Stimulated activated naive CD8-positive, alpha-beta T cell treated with anti-CD3 and anti-CD28 coated beads, Interleukin-15, Interleukin-2, amounts not matched to agents 100 U/mL and 50 U/mL, for 24 hours (primary cell): Measurements from ENCODE around the gene SND1.

Source experiments
- ATAC-seq: fragments of 150-1000 bp; cut with Tn5 transposase; one replicate; pipeline ENCODE4 v1.10.0; 2021
- DNase-seq: peaks from one replicate; pipeline ENCODE4 v3.0.0; 2021

SND1 gene

DNA sequence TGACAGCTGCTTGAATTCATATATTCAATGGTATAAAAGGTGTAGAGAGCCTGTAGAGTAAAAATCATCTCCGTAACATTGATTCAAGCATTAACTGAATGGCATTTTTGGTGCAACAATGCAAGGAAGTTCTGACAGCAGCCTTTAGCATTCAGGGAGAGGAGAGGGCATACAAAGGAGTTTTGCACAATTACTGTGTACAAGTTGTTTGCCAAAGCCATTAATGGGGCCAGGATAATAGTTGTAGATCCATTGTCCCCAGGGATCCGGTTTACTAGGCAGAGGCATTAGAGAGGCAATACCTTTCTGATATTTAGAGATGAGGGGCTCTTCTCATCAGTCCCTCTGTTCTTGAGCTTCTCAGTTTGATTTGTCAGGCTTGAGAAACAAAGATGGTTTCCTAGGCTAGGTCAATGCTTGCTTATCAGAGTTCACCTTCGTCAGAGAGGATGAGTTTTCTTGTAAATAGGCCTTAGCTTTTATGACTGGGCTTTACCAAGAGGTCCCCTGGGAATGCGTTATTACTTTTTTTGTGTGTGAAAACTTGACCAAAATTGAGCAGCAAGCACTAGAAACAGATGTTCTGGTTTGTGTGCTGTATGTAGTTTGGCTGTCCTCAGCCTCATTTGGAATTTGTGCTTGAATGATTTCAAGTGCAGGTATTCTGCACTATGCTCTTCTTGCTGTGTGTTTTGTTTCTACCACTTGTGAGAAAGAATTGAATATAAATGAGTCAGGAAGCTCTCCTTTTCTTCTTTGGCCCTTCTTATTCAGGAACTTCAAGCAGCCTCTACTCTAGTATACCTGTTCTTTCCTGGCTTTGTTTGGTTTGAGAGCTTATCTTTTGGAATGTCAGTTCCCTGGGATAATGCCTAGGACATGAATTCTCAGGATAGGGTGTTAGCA is 32.0 kb downstream of the SND1 start:
- DNase-seq = no peak
- no peak for ATAC-seq

GRCh38 chr7:127689194-127689772 is 37.3 kb downstream of the SND1 start:
- DNase-seq = no peak
- ATAC-seq = no peak

DNA sequence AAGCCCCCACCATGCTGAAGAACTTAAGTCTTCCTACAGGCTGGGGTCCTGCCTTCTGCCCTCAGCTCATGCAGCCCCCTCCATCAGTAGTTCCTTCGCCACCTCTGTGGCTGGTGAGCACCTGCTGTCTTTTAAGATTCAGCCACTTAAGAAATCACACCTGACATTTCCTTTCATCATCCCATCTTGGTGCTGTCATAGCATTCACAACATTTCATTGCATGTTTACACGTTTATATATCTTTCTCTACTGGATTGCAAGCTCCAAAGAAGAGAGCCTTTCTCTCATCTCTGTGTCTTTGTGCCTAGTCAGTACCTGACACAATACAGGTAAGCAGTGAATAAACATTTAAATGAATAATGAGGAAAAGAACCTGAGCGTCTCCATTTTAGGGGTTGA is 38.3 kb downstream of the SND1 start:
- no peak for DNase-seq
- no peak for ATAC-seq

DNA sequence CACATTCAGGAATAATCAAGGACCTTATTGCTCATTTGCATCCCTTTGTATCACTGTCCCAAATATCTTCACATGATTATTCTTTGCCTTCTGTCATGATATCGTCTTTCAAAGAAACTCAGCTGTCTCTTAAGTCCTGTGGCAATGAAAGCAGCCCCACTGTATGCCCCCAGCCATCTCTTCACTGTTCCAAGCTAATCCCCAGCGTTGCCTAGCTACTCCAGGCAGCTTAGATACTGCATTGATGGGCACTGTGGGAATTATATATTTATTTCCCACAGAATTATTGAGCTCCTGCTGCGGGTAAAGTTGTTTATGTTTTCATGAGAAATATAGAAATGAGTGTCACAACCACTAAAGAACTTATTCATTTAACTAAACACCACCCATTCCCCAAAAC is 38.8 kb downstream of the SND1 start:
- ATAC-seq = no peak

DNA sequence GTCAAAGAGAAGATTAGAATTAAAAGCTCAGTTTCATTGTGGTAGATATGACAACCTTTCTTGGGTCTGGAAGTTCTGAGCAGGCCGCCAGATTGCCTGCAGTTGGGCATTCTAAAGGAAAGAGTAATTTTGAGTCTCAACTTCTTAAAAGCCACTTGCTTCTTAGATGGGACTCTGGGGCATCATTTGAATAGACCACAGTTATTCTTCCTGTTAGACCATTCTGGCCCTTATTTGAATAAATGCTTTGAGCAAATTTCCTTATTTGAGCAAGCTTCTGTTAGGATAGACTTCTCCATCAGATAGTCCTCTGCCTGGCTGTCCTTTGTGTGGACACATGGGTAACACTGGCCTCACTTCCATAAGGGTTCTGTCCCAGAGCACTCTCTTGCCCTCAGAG is 40.2 kb downstream of the SND1 start:
- no peak for ATAC-seq
- no peak for DNase-seq

More for the DNA sequence above, 38.8 kb downstream of the SND1 start:
- DNase-seq = no peak

DNA sequence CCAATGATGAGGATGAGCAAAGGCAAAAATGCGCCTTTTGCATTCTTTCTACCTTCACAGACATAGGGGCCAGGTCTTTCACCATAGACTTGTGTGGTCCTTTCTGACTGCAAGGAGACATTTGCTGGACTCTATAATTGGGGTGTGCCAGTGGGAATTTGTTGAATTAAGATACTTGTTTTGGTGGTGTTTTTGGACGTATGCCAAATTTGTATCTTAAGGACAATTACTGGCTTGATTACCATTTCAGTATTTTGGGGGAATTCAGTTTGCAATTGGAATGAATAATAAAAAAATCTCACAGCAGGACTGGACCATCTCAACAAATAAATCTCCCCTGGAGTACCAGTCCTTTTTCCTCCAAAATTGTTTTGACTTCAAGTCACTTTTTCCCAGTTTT is 47.9 kb downstream of the SND1 start:
- ATAC-seq = no peak

GRCh38 chr7:127702052-127702652 is 50.2 kb downstream of the SND1 start:
- no peak for DNase-seq
- ATAC-seq = no peak

More for the DNA sequence above, 47.9 kb downstream of the SND1 start:
- DNase-seq = no peak

GRCh38 chr7:127702938-127703337 is 50.9 kb downstream of the SND1 start:
- ATAC-seq = no peak
- no peak for DNase-seq

DNA sequence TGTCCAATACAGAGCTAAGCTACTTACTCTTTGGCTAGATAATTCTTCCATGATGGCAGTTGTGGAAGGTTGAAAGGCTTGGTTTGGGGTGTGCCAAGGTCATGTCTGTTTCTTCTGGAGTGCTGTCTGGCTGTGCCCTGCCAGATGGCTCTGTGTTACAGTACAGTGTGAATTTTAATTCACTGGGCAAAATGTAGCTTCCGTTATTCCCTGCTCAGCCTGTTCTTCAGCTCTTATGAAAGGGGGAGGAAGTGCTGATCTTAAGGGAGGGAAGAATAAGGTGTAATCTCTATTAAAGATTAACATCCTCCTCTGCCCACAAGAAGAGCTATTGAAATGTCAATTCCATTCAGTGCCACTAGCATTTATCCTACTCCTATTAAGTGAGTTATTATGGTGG is 52.2 kb downstream of the SND1 start:
- no peak for ATAC-seq
- no peak for DNase-seq

DNA sequence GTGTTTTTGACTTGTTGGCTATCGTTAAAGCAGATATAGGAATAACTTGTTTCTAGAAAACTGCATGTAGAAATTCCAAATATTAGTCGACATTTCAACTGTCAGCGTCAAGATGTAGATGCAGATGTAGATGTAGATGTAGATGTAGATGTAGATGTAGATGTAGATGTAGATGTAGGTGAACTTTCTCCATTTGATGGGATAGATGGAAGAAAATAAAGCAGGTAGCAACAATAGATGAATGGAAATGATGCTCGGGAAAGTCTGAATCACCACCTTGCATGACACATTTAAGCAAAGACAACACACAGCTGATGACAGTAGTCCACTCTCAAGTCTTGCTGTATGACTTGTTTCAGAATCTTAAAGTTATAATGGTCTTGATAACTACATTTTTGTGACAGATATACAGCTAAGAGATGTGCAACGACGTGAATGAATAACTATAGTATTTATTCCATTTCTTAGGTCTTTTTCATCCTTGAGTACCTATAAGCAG is 53.5 kb downstream of the SND1 start:
- ATAC-seq = no peak
- no peak for DNase-seq

GRCh38 chr7:127706766-127707165 is 54.8 kb downstream of the SND1 start:
- DNase-seq (no peak), ATAC-seq (no peak)

DNA sequence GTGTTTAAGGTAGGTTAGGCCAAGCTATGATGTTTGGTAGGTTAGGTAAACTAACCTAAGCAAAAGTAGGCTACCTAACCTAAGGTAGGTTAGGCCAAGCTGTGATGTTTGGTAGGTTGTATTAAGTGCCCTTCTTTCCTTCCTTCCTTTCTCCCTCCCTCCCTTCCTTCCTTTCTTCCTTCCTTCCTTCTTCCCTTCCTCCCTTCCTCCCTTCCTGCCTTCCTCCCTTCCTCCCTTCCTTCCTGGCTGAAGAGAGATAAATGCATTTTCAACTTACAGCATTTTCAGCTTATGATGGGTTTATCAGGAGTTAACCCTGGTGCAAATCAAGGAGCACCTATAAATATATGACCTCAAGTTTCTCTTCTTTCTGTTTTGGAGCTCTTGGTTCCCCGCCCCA is 56.2 kb downstream of the SND1 start:
- ATAC-seq = no peak
- no peak for DNase-seq

DNA sequence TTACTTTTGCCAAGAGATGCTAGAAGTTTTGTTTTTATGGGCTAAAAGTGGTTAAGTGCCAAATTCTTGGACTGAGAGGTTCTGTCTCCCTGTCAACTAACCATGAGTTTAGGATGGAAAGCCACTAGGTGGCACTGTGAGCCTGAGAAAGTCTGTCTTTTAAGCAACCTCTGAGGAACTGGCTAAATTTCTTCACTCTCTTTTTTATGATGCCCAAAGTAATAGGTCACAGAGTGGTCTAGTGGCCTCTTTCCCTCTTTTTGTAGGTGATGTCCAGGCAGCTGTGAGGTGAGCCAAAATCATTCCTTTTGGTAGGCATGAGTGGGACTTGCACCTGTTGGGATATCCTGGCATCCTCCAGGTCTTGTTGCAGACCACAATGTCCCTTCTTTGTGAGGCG is 56.8 kb downstream of the SND1 start:
- ATAC-seq = peak; percentile 73
- DNase-seq = peak; percentile 71

DNA sequence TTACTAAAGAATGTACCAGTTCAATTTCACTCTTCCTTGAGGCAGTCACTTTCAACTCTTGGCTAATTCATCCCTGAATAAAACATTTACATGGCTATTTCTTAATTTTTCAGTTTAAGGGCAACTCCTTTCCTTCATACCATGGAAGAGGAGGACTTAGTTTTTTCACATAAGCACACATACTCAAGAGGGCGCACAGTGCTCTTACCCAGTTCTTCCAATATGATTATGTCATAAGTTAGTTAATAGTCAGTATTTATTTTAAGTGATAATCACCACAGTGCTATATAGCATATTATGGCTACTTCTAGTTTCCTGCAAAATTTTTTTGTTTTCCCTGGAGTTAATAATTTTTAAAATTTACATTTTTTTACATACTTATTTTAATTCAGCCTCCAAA is 58.6 kb downstream of the SND1 start:
- ATAC-seq (no peak), DNase-seq (no peak)

DNA sequence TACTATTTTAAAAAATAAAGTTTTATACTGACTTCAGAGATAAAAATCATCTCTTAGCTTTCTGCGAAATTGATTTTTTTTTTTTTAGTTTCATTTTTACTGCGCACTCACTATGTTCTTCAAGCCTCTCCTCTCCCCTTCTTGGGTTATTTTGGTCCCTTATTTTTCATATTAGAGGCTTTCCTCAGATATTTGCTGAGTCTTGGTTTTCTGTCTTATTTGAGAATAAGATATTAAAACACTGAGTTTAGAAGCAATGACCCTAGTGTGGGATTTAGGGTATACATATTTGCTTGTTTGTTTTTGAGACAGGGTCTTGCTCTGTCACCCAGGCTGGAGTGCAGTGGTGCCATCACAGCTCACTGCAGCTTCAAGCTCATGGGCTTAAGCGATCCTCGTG is 59.9 kb downstream of the SND1 start:
- no peak for ATAC-seq

GRCh38 chr7:127713006-127713405 is 61.0 kb downstream of the SND1 start:
- DNase-seq (no peak), ATAC-seq (no peak)

More for the DNA sequence above, 59.9 kb downstream of the SND1 start:
- no peak for DNase-seq

GRCh38 chr7:127713758-127714157 is 61.8 kb downstream of the SND1 start:
- DNase-seq = no peak
- no peak for ATAC-seq

DNA sequence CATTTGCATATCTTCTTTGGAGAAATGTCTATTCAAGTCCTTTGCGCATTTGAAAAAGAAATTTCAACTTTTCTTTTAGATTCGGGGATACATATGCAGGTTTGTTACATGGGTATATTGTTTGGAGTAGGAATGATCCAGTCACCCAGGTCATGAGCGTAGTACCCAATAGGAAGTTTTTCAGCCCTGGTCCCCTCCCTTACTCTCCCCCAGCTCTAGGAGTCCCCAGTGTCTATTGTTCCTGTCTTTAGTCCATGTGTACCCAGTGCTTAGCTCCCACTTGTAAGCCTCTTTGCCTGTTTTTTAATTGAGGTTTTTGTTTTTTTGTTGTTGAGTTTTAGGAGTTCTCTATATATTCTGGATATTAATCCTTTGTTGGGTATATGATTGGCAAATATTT is 63.3 kb downstream of the SND1 start:
- DNase-seq (no peak), ATAC-seq (no peak)

DNA sequence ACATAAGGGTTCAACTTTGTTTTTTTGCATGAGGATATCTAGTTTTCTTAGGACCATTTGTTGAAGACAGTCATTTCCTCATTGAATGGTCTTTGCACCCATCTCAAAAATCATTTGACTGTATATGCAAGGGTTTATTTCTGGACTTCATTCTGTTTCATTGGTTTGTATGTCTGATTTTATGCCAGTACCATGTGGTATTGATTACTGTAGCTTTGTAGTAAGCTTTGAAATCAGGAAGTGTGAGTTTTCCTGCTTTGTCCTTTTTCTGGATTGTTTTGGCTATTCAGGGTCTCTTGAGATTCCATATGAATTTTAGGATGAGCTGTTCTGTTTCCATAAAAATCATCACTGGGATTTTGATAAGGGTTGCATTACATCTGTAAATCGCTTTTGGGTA is 63.9 kb downstream of the SND1 start:
- DNase-seq = no peak
- ATAC-seq = no peak

GRCh38 chr7:127717502-127718339 is 65.7 kb downstream of the SND1 start:
- ATAC-seq (peak; percentile 92), DNase-seq (no peak)

GRCh38 chr7:127718340-127718679 is 66.3 kb downstream of the SND1 start:
- ATAC-seq (no peak), DNase-seq (no peak)

- ATAC-seq (no peak), DNase-seq (no peak)
Observed at GRCh38 chr7:127726476-127726875, 74.5 kb downstream of the SND1 start.
